ENCODE data around the gene TAPBPL.

The TAPBPL gene

GRCh38 chr12:6452245-6452943 is 552 bp downstream of the TAPBPL start:
- Histone ChIP-seq H3K4me3 (ENCODE audit: insufficient read depth in 1 of 2, low read depth in 1 of 2, low read length in 2 of 2) (peak overlapping the region; percentile 57 to 95), H2BK5ac (ENCODE audit: low read depth, low read length, poor library complexity, severe bottlenecking) (peak overlapping the region; percentile 92), H2BK12ac (ENCODE audit: low read length in 2 of 2) (peak overlapping the region in 1 of 2 experiments; percentile 90), H3K9me3 (ENCODE audit: control insufficient read depth, low read length) (no peaks in the 10 kb centered on the region), H3K23ac (ENCODE audit: low read length in 2 of 2) (peak overlapping the region in 1 of 2 experiments; percentile 36), H2AFZ (ENCODE audit: low read depth, low read length) (peak overlapping the region; percentile 2), H3K36me3 (ENCODE audit: control insufficient read depth in 1 of 2, insufficient read depth in 2 of 2, low read depth in 1 of 2, low read length in 2 of 2) (peaks cover 17 to 35% of the 10 kb centered on the region in 2 experiments), H2BK120ac (ENCODE audit: low read depth, low read length) (peak overlapping the region; percentile 37), H3K14ac (ENCODE audit: low read length in 2 of 2) (peak overlapping the region in 1 of 2 experiments; percentile 72), H3K27ac (ENCODE audit: low read length, poor library complexity, severe bottlenecking) (peak overlapping the region; percentile 94), H3K4me2 (ENCODE audit: low read length, poor library complexity, severe bottlenecking) (peak overlapping the region; percentile 90), H3K27me3 (ENCODE audit: control insufficient read depth in 1 of 2, insufficient read depth in 1 of 2, low read length in 2 of 2) (no peaks in the 10 kb centered on the region), H2BK15ac (ENCODE audit: low read depth, poor library complexity, severe bottlenecking) (peak overlapping the region; percentile 95), H2AK5ac (ENCODE audit: low read length, severe bottlenecking) (peak overlapping the region; percentile 71), H3K4me1 (ENCODE audit: control insufficient read depth, insufficient read depth, low read depth, low read length) (peaks cover 28% of the 10 kb centered on the region), H3K4ac (ENCODE audit: low read depth in 1 of 2, low read length in 2 of 2) (peak overlapping the region; percentile 85 to 97), H3K18ac (ENCODE audit: low read depth in 1 of 2, low read length in 2 of 2) (peak overlapping the region; percentile 72 to 98), H4K91ac (ENCODE audit: low read length) (peak overlapping the region; percentile 92), H3K9ac (ENCODE audit: low read length) (peak overlapping the region; percentile 97), H3K79me1 (replicated peaks; ENCODE audit: low read length, poor library complexity, severe bottlenecking) (peaks cover 23% of the 10 kb centered on the region), H4K8ac (ENCODE audit: low read length) (peak overlapping the region; percentile 100)
- no peak for DNase-seq
- WGBS, result 79% methylated on average over 8 of the region's 9 CpGs

- Histone ChIP-seq H2AFZ (ENCODE audit: low read depth, low read length) (no peak overlapping the region), H3K23ac (ENCODE audit: low read length in 2 of 2) (no peak overlapping the region), H3K27ac (ENCODE audit: low read length, poor library complexity, severe bottlenecking) (no peak overlapping the region), H2BK15ac (ENCODE audit: low read depth, poor library complexity, severe bottlenecking) (peak overlapping the region; percentile 6), H4K8ac (ENCODE audit: low read length) (no peak overlapping the region), H2BK120ac (ENCODE audit: low read depth, low read length) (no peak overlapping the region), H4K91ac (ENCODE audit: low read length) (peak overlapping the region; percentile 31), H3K4me1 (ENCODE audit: control insufficient read depth, insufficient read depth, low read depth, low read length) (peaks cover 29% of the 10 kb centered on the region), H2AK5ac (ENCODE audit: low read length, severe bottlenecking) (peak overlapping the region; percentile 43), H3K4ac (ENCODE audit: low read depth in 1 of 2, low read length in 2 of 2) (peak overlapping the region; percentile 25 to 97), H3K36me3 (ENCODE audit: control insufficient read depth in 1 of 2, insufficient read depth in 2 of 2, low read depth in 1 of 2, low read length in 2 of 2) (peaks cover 23 to 36% of the 10 kb centered on the region in 2 experiments), H3K27me3 (ENCODE audit: control insufficient read depth in 1 of 2, insufficient read depth in 1 of 2, low read length in 2 of 2) (no peaks in the 10 kb centered on the region), H2BK12ac (ENCODE audit: low read length in 2 of 2) (no peak overlapping the region), H3K4me2 (ENCODE audit: low read length, poor library complexity, severe bottlenecking) (no peak overlapping the region), H3K79me1 (replicated peaks; ENCODE audit: low read length, poor library complexity, severe bottlenecking) (peaks cover 23% of the 10 kb centered on the region), H3K14ac (ENCODE audit: low read length in 2 of 2) (no peak overlapping the region), H3K9ac (ENCODE audit: low read length) (peak overlapping the region; percentile 97), H3K18ac (ENCODE audit: low read depth in 1 of 2, low read length in 2 of 2) (no peak overlapping the region), H3K9me3 (ENCODE audit: control insufficient read depth, low read length) (no peaks in the 10 kb centered on the region), H3K4me3 (ENCODE audit: insufficient read depth in 1 of 2, low read depth in 1 of 2, low read length in 2 of 2) (peak overlapping the region in 1 of 2 experiments; percentile 95), H2BK5ac (ENCODE audit: low read depth, low read length, poor library complexity, severe bottlenecking) (no peak overlapping the region)
- WGBS, result 97% methylated on average over 17 of the region's 17 CpGs
- DNase-seq, result no peak
These were observed 1.2 kb downstream of the TAPBPL start for GRCh38 chr12:6452944-6453630.

- Histone ChIP-seq H2BK15ac (ENCODE audit: low read depth, poor library complexity, severe bottlenecking) (no peak overlapping the region), H3K4ac (ENCODE audit: low read depth in 1 of 2, low read length in 2 of 2) (no peak overlapping the region), H2AFZ (ENCODE audit: low read depth, low read length) (no peak overlapping the region), H3K9me3 (ENCODE audit: control insufficient read depth, low read length) (no peaks in the 10 kb centered on the region), H2BK120ac (ENCODE audit: low read depth, low read length) (no peak overlapping the region), H3K4me2 (ENCODE audit: low read length, poor library complexity, severe bottlenecking) (no peak overlapping the region), H3K36me3 (ENCODE audit: control insufficient read depth in 1 of 2, insufficient read depth in 2 of 2, low read depth in 1 of 2, low read length in 2 of 2) (peaks cover 48 to 74% of the 10 kb centered on the region in 2 experiments), H3K27ac (ENCODE audit: low read length, poor library complexity, severe bottlenecking) (no peak overlapping the region), H3K18ac (ENCODE audit: low read depth in 1 of 2, low read length in 2 of 2) (no peak overlapping the region), H3K4me3 (ENCODE audit: insufficient read depth in 1 of 2, low read depth in 1 of 2, low read length in 2 of 2) (no peak overlapping the region), H2BK12ac (ENCODE audit: low read length in 2 of 2) (no peak overlapping the region), H3K4me1 (ENCODE audit: control insufficient read depth, insufficient read depth, low read depth, low read length) (peaks cover 12% of the 10 kb centered on the region), H3K23ac (ENCODE audit: low read length in 2 of 2) (no peak overlapping the region), H4K91ac (ENCODE audit: low read length) (no peak overlapping the region), H2AK5ac (ENCODE audit: low read length, severe bottlenecking) (no peak overlapping the region), H4K8ac (ENCODE audit: low read length) (no peak overlapping the region), H3K79me1 (replicated peaks; ENCODE audit: low read length, poor library complexity, severe bottlenecking) (peaks cover 12% of the 10 kb centered on the region), H3K14ac (ENCODE audit: low read length in 2 of 2) (peak overlapping the region in 1 of 2 experiments; percentile 9), H2BK5ac (ENCODE audit: low read depth, low read length, poor library complexity, severe bottlenecking) (no peak overlapping the region), H3K27me3 (ENCODE audit: control insufficient read depth in 1 of 2, insufficient read depth in 1 of 2, low read length in 2 of 2) (no peaks in the 10 kb centered on the region), H3K9ac (ENCODE audit: low read length) (no peak overlapping the region)
- WGBS, result 98% methylated on average over 12 of the region's 12 CpGs
- no peak for DNase-seq
These were observed 5.5 kb downstream of the TAPBPL start for GRCh38 chr12:6457220-6457945.
